Measurements from ENCODE around the gene CLMP.

CLMP gene

DNA sequence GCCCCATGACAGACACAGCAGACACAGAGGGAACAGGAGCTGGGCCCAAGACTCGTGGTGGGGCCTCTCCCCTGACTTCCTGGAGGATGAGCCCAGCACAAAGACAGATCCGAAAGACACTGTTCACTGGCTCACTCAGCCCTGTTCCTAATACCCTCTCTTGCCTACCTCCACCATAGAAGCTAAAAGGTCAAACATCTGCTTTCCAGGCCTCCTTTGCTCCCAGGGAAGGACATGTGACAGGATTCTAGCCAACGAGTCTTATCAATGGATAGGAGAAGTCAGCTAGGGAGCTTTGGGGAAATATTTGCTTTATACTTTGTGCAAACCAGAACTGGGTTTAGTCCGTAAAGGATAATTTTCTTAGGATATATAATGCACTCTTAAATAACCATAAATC is 8.4 kb upstream of the CLMP start:
- TF ChIP-seq SPI1 (IDR thresholded peaks at IDR 0.05; ENCODE audit: borderline replicate concordance, low read depth) (no peak), POLR2AphosphoS5 (IDR thresholded peaks at IDR 0.05; ENCODE audit: low read depth) (no peak), GABPA (IDR thresholded peaks at IDR 0.05; ENCODE audit: low read depth) (no peak), CTCF (IDR thresholded peaks at IDR 0.05; ENCODE audit: insufficient read depth, low read length) (no peak)
- TF ChIP-seq, protein P1, sequence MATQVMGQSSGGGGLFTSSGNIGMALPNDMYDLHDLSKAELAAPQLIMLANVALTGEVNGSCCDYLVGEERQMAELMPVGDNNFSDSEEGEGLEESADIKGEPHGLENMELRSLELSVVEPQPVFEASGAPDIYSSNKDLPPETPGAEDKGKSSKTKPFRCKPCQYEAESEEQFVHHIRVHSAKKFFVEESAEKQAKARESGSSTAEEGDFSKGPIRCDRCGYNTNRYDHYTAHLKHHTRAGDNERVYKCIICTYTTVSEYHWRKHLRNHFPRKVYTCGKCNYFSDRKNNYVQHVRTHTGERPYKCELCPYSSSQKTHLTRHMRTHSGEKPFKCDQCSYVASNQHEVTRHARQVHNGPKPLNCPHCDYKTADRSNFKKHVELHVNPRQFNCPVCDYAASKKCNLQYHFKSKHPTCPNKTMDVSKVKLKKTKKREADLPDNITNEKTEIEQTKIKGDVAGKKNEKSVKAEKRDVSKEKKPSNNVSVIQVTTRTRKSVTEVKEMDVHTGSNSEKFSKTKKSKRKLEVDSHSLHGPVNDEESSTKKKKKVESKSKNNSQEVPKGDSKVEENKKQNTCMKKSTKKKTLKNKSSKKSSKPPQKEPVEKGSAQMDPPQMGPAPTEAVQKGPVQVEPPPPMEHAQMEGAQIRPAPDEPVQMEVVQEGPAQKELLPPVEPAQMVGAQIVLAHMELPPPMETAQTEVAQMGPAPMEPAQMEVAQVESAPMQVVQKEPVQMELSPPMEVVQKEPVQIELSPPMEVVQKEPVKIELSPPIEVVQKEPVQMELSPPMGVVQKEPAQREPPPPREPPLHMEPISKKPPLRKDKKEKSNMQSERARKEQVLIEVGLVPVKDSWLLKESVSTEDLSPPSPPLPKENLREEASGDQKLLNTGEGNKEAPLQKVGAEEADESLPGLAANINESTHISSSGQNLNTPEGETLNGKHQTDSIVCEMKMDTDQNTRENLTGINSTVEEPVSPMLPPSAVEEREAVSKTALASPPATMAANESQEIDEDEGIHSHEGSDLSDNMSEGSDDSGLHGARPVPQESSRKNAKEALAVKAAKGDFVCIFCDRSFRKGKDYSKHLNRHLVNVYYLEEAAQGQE (IDR thresholded peaks at IDR 0.05; ENCODE audit: insufficient replicate concordance, low read depth), result no peak
- Histone ChIP-seq H3K4me3 (replicated peaks; ENCODE audit: insufficient read depth, low read length) (no peak overlapping the region), H3K27me3 (ENCODE audit: insufficient read depth, poor library complexity, severe bottlenecking) (peaks cover 6% of the 10 kb centered on the region), H3K27ac (replicated peaks) (no peak overlapping the region)
- DNase-seq (ENCODE audit: low read depth in 1 of 2, low spot score in 1 of 2), result no peak

DNA sequence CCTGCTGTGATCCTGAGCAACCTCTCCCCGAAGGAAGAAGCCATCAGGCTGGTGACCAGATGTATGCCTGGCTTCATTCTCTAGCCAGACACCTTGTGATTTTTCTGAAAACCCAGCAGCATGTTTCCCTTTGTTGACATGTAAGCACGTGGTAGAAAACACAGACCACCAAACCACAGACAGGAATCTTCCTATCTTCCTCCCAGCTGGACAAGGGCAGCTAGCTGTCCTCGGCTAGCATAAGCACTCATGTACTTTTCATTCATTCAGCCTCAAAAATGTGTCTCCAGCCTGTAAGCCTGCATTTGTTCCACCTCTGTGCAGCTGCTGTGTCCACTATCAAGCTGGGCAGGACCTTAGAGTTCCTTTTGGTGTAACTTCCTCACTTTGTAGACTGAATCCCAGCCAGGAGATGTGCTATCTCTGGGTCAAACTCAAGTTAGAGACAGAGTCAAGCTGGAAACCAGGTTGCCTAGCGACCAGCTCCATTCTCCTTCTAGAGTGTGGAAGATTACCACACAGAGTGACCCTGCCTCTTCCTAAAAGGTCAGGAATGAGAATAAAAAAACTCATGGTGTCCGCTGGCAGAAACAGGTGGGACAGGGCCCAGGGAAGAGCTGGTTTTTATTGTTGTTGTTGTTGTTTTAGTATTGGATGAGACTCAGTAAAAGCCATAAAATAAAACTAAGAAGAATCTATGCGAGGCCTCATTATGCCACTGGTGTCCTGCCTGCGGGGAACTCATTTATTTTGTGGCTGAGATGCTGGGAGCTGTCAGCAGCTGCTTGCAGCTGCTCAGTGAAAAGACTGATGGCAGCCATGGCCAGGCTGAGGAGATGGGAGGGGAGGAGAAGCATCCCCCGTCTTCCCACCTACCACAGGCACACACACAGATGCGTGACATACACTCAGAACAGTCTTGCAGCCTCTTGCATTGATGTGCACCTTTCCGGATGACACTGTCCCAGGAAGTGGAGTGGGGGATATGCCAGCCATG is 7.4 kb upstream of the CLMP start:
- peaks cover 15% of the 10 kb centered on the region for H3K27me3 ChIP-seq (ENCODE audit: insufficient read depth, poor library complexity, severe bottlenecking)
- no peak for DNase-seq (ENCODE audit: low read depth in 1 of 2, low spot score in 1 of 2)
- H3K4me3 ChIP-seq (replicated peaks; ENCODE audit: insufficient read depth, low read length), result no peak overlapping the region
- H3K27ac ChIP-seq (replicated peaks), result no peak overlapping the region
- TF ChIP-seq CTCF (IDR thresholded peaks at IDR 0.05; ENCODE audit: insufficient read depth, low read length) (no peak), POLR2AphosphoS5 (IDR thresholded peaks at IDR 0.05; ENCODE audit: low read depth) (no peak), GABPA (IDR thresholded peaks at IDR 0.05; ENCODE audit: low read depth) (no peak), SPI1 (IDR thresholded peaks at IDR 0.05; ENCODE audit: borderline replicate concordance, low read depth) (no peak)
- TF ChIP-seq, protein P1 (IDR thresholded peaks at IDR 0.05; ENCODE audit: insufficient replicate concordance, low read depth), result no peak

DNA sequence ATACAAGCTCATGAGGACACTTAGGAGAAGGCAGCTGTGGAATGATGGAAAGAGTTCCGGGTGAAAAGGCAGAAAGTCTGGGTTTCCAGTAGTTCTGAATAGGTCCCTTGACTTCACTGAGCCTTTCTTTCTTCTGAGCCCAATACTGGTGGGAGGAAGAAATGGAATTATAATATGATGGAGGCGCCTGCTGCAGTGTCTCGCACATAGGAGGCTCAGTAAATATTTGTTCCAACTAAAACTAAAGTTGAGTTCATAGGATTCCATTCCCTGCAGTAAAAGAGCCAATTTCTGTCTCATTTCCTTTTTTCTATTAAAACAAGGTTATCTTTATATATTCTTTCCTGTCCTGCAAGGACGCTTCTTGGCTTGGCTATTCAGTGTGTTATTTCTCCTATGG is 5.2 kb upstream of the CLMP start:
- TF ChIP-seq, protein P1 (IDR thresholded peaks at IDR 0.05; ENCODE audit: insufficient replicate concordance, low read depth), result no peak
- TF ChIP-seq SPI1 (IDR thresholded peaks at IDR 0.05; ENCODE audit: borderline replicate concordance, low read depth), result no peak
- no peak for TF ChIP-seq POLR2AphosphoS5 (IDR thresholded peaks at IDR 0.05; ENCODE audit: low read depth)
- TF ChIP-seq CTCF (IDR thresholded peaks at IDR 0.05; ENCODE audit: insufficient read depth, low read length), result no peak
- no peak for TF ChIP-seq GABPA (IDR thresholded peaks at IDR 0.05; ENCODE audit: low read depth)
- DNase-seq (ENCODE audit: low read depth in 1 of 2, low spot score in 1 of 2), result no peak
- no peak overlapping the region for H3K4me3 ChIP-seq (replicated peaks; ENCODE audit: insufficient read depth, low read length)
- peaks cover 32% of the 10 kb centered on the region for H3K27me3 ChIP-seq (ENCODE audit: insufficient read depth, poor library complexity, severe bottlenecking)
- no peak overlapping the region for H3K27ac ChIP-seq (replicated peaks)
